Ovary (tissue), 9 donors: ENCODE results near the gene RNF14. TPM values are rescaled to one million over a fixed set of nuclear protein-coding genes. Genes with fewer than 3 reads are reported as not detected.
A peak's percentile ranks its signal among the peaks of the same experiment; 100 is the strongest.

Experiments used
- DNase-seq, 5 donors: peaks; one replicate each; pipeline ENCODE4 v3.0.0-alpha.2; 2019 to 2020
- H3K27ac ChIP-seq, 2 donors: fragments of 200-600 bp; one replicate each; pipeline versions ENCODE4 v1.5.1 to v1.8.0; 2019 to 2022
- H3K27me3 ChIP-seq: fragments of 200-600 bp; one replicate; pipeline ENCODE4 v1.8.0; 2022
- H3K36me3 ChIP-seq: fragments of 200-600 bp; sonication (generic); one replicate; pipeline ENCODE4 v1.5.1; 2019
- H3K4me1 ChIP-seq: one replicate; pipeline ENCODE4 v1.8.1; 2013; ENCODE audit warnings: mild to moderate bottlenecking, moderate library complexity; ENCODE audit not compliant: insufficient read depth
- H3K4me3 ChIP-seq: fragments of 200-600 bp; sonication (generic); one replicate; pipeline ENCODE4 v1.5.1; 2017
- H3K9me3 ChIP-seq, 2 donors: fragments of 200-600 bp in 1 of 2; sonication (generic) in 1 of 2; one replicate each; pipeline versions ENCODE4 v1.5.1 to v1.8.1; 2013 to 2019; ENCODE audit warnings: mild to moderate bottlenecking in 1 of 2, moderate library complexity in 1 of 2
- EP300 ChIP-seq: sonication (generic); formaldehyde crosslinking; IDR thresholded peaks from one replicate; pipeline ENCODE4 v1.6.1; 2017; ENCODE audit warnings: antibody characterized with exemption
- POLR2A ChIP-seq: fragments of 450-650 bp; IDR thresholded peaks from one replicate; pipeline ENCODE4 v1.6.1; 2017; ENCODE audit warnings: antibody characterized with exemption, mild to moderate bottlenecking, moderate library complexity
- WGBS, 3 donors: extraction: QIAGEN DNeasy Blood & Tissue Kit in 1 of 3; methylation state at CpG; one replicate each; pipeline versions ENCODE4 v1.1.5 to v1.1.7; 2013 to 2017; 5-methylcytosine and 5-hydroxymethylcytosine counted together
- intact Hi-C, 4 donors: fragments of 100-400 bp; cut with DNase I; formaldehyde crosslinking; loops; one replicate each; pipeline versions ENCODE4 v1.11.0 to v1.15.1; 2022 to 2023
- polyA plus RNA-seq, 2 donors: library from polyadenylated mRNA; stranded (reverse); fragments of 200-250 nt in 1 of 2; fragments of 350-450 nt in 1 of 2; fragmentation: Illumina TruSeq in 1 of 2; extraction: RNeasy Lipid Tissue Mini Kit (QIAGEN cat#74804) in 1 of 2; gene quantifications; one replicate each; pipeline ENCODE4 v1.2.3, GENCODE V29; 2013 to 2014
- total RNA-seq, 7 donors: library from RNA; depleted of rRNA in 2 of 7; stranded (reverse); fragments of >200 nt in 2 of 7; fragmentation: NEBNext Ultra II Directional in 3 of 7; extraction: Animal tissue kit (Norgen Biotek cat#: 25700) in 3 of 7; gene quantifications; one replicate each; pipeline versions ENCODE4 v1.1.0 to v1.2.4, GENCODE V29; 2016 to 2023
- TF ChIP-seq, protein P1 (sequence below), 3 donors: fragments of 450-650 bp in 2 of 3; fragments of 200-600 bp in 1 of 3; IDR thresholded peaks; one replicate each; pipeline versions ENCODE4 v1.5.1 to v1.8.0; 2016 to 2022; ENCODE audit warnings: antibody characterized with exemption in 3 of 3, mild to moderate bottlenecking in 1 of 3
- donor health status: DM: no; HTN: no; CAD: no; lungs with moderate emphysema.
- donor health status: DM: no; HTN: no; CAD: no.
- donor health status: Bipolar disorder and iron deficiency.
- donor health status: DM: yes; HTN: yes; CAD: no.
- donor health status: DM: no; HTN: no; CAD: no.
- donor health status: DM: yes; HTN: yes; CAD: no.

The RNF14 gene
- total and polyA plus RNA-seq, 9 donors: 26.0 to 74.9 (median 42.6) TPM

DNA sequence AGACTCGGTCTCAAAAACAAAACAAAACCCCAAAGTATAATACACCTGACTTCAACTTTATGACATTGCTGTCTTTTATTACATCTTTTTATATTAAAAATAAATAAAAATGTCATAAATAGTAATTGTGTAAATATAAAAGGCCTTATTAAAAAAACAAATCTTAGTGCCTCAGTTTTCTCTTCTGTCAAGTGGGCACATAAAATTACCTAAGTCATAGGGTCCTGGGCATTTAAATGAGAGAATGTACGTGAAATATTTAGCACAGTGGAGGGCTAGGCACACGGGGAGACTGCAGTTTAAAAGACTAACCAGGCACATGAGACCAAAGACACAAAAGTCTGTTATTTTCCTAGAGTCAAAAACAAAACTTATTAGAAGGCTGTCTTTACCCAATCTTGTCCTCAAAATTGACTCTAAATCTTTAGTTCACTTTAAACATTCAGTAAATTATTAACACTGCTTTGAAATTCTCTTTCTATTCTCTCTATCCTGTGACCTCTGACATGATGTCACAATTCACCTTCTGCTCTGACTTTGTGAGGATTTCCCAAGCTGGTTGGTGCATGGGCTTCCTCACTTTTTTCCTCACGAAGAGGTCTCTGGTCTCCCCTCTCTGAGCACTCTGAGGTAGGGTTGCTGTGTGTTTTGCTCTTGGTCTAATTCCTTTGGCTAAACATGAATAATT lies 2.5 kb upstream of the RNF14 start:
- no peak overlapping the region for H3K27ac ChIP-seq
- intact Hi-C loops: no loop called here
- TF ChIP-seq EP300 (no peak), POLR2A (no peak)
- TF ChIP-seq, protein P1, sequence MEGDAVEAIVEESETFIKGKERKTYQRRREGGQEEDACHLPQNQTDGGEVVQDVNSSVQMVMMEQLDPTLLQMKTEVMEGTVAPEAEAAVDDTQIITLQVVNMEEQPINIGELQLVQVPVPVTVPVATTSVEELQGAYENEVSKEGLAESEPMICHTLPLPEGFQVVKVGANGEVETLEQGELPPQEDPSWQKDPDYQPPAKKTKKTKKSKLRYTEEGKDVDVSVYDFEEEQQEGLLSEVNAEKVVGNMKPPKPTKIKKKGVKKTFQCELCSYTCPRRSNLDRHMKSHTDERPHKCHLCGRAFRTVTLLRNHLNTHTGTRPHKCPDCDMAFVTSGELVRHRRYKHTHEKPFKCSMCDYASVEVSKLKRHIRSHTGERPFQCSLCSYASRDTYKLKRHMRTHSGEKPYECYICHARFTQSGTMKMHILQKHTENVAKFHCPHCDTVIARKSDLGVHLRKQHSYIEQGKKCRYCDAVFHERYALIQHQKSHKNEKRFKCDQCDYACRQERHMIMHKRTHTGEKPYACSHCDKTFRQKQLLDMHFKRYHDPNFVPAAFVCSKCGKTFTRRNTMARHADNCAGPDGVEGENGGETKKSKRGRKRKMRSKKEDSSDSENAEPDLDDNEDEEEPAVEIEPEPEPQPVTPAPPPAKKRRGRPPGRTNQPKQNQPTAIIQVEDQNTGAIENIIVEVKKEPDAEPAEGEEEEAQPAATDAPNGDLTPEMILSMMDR (IDR thresholded peaks at IDR 0.05): no peak
- H3K4me3 ChIP-seq: no peak overlapping the region
- 76 to 84% (median 81%) methylated on average over 4 of the region's 4 CpGs for WGBS, 3 donors
- no peak for DNase-seq
- H3K36me3 ChIP-seq: no peaks in the 10 kb centered on the region
- H3K27me3 ChIP-seq: no peaks in the 10 kb centered on the region
- peaks cover 2% of the 10 kb centered on the region for H3K4me1 ChIP-seq
- no peaks in the 10 kb centered on the region for H3K9me3 ChIP-seq

DNA sequence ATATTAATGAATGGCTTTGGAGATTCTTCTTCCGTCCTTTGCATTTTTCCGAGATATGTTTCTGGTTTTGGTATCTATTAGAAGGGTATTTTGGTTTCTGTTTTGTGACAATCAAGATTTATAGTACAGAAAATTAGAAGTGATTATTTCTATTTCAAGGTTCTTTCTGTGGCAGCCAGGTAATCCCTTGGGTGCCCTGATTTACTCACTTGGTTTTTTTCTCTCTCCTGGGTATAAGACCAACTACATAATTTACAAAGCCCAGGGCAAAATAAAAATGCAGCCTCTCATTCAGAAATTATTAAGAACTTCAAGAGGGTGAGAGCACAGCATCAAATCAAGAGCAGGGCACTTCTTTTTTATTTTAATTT lies 2.0 kb upstream of the RNF14 start:
- Histone ChIP-seq H3K9me3 (no peaks in the 10 kb centered on the region), H3K27ac (no peak overlapping the region), H3K4me3 (no peak overlapping the region), H3K4me1 (peaks cover 2% of the 10 kb centered on the region), H3K27me3 (no peaks in the 10 kb centered on the region), H3K36me3 (no peaks in the 10 kb centered on the region)
- intact Hi-C loops: no loop called here
- 89 to 93% (median 90%) methylated on average over 2 of the region's 2 CpGs for WGBS, 3 donors
- TF ChIP-seq POLR2A (no peak), EP300 (no peak)
- TF ChIP-seq, protein P1 (IDR thresholded peaks at IDR 0.05): no peak
- DNase-seq: no peak

DNA sequence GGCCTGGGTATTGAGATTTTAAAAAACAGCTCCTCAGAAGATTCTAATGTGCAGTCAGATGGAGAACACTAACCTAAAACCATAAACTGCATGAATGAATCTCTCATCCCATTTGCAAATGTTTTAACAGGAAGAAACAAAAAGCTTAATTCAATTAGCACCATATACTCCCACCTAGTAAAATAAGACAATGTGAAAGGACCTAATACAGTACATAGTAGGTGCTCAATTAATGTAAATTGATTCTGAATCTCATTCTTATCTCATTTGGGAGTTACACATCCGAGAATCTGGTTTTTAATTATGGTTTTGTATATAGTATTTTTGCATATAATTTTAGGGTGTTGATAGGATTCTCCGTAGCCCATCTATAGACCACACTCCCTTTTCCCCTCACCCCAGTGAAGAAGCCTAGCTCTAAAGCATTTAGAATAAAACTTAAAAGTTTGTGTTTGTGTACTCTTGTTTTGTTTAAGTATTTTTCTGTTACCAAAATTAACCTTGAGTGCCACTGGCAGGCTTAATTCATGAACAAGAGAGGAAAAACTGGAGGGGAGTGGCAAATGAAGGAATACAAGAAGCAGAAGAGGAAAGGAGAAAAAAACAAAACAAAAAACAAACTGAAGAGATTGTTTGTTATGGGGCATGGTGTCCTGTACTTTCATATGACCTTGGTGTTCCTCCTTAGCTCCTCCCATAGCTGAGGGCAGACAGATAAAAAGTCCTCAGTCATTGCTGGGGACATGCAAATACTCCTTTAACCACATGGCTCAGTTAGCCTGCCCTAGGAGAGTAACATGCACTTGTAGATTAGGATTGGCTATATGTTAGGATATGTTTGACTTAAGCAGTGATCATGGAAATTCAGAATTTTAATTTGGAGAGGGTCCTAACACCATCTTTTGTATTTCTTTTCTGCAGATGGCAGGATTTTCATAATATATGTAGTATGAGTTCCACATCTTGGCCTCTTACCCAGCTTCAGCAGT lies 1.2 kb downstream of the RNF14 start:
- TF ChIP-seq, protein P1 (IDR thresholded peaks at IDR 0.05): no peak
- peaks cover 2% of the 10 kb centered on the region for H3K4me1 ChIP-seq
- intact Hi-C loops: no loop called here
- peak overlapping the region in 1 of 2 donors; percentile 62 for H3K27ac ChIP-seq
- DNase-seq: no peak
- H3K4me3 ChIP-seq: peak overlapping the region; percentile 86
- H3K27me3 ChIP-seq: no peaks in the 10 kb centered on the region
- 21 to 51% (median 35%) methylated on average over 2 of the region's 2 CpGs for WGBS, 3 donors
- H3K9me3 ChIP-seq: no peaks in the 10 kb centered on the region
- H3K36me3 ChIP-seq: no peaks in the 10 kb centered on the region

DNA sequence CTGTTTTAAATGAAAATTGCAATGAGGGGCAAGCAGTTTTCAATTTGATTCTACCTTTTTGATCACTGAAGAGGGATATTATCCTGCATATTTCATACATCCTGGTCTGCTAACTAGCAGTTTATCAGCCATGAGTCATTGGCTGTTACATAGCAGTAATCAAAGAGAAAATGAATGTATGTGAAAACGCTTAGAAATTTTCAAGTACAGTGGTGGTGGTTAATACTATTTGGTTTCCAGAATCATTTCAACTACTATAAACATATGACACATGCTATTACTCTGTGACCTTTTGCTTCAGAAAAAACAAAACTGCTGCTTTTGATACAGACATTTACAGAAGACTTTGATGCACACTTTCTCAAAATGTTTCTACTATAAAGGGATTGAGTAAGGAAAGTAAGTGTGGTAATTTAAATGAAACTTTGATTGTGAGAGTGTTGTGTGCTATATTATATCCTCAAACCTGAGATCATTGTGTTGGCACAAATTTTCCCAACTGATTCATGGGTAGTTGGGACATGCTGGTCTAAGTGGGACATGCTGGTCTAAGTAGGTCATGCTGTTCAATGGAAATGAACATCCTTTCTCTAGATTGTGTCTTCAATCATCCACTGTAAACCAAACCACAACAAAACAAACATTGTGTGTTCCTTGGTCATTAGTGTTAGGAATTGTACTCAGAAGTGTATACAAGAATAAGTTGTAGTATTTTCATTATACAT lies 5.1 kb downstream of the RNF14 start:
- Histone ChIP-seq H3K4me3 (no peak overlapping the region), H3K36me3 (no peaks in the 10 kb centered on the region), H3K4me1 (peaks cover 2% of the 10 kb centered on the region), H3K9me3 (no peaks in the 10 kb centered on the region), H3K27ac (no peak overlapping the region), H3K27me3 (no peaks in the 10 kb centered on the region)
- WGBS, 3 donors: 57 to 68% (median 68%) methylated on average over 1 of the region's 1 CpG
- intact Hi-C loops: no loop called here
- TF ChIP-seq, protein P1 (IDR thresholded peaks at IDR 0.05): no peak
- no peak for TF ChIP-seq EP300
- TF ChIP-seq POLR2A: no peak
- DNase-seq: no peak
